Mesothelial cell of epicardium (in vitro differentiated cells): ENCODE results near the gene AGBL5. TPM values are rescaled to one million over a fixed set of nuclear protein-coding genes. Genes with fewer than 3 reads are reported as not detected.

Experiments used
- DNase-seq, 2 experiments: peaks; one replicate each; pipeline ENCODE4 v3.0.0; 2021; ENCODE audit warnings: low spot score in 2 of 2; ENCODE audit not compliant: unreplicated experiment in 2 of 2
- H3K27ac Mint-ChIP-seq: 2 replicates; pipeline ENCODE4 v1.8.0; 2021; ENCODE audit warnings: mixed read lengths
- H3K27me3 Mint-ChIP-seq: 2 replicates; pipeline ENCODE4 v1.8.0; 2021; ENCODE audit warnings: low read depth, mixed read lengths
- H3K36me3 Mint-ChIP-seq: 2 replicates; pipeline ENCODE4 v1.8.0; 2021; ENCODE audit warnings: mixed read lengths
- H3K4me1 Mint-ChIP-seq: 2 replicates; pipeline ENCODE4 v1.8.0; 2021; ENCODE audit warnings: mixed read lengths
- H3K4me3 Mint-ChIP-seq: 2 replicates; pipeline ENCODE4 v1.8.0; 2021; ENCODE audit warnings: mild to moderate bottlenecking, moderate library complexity, mixed read lengths
- H3K9me3 Mint-ChIP-seq: 2 replicates; pipeline ENCODE4 v1.8.0; 2021; ENCODE audit warnings: mixed read lengths
- total RNA-seq: library from RNA; stranded (reverse); gene quantifications from 3 replicates; pipeline ENCODE4 v1.2.1, GENCODE V29; 2021
- TF ChIP-seq, protein P1 (sequence below): fragments of 200-600 bp; sonication (generic); IDR thresholded peaks from one replicate; pipeline ENCODE4 v1.5.0; 2021; ENCODE audit warnings: antibody characterized with exemption; ENCODE audit not compliant: unreplicated experiment

AGBL5 gene
- total RNA-seq, 1 donor from 2014 or later, result 45.0 TPM

DNA sequence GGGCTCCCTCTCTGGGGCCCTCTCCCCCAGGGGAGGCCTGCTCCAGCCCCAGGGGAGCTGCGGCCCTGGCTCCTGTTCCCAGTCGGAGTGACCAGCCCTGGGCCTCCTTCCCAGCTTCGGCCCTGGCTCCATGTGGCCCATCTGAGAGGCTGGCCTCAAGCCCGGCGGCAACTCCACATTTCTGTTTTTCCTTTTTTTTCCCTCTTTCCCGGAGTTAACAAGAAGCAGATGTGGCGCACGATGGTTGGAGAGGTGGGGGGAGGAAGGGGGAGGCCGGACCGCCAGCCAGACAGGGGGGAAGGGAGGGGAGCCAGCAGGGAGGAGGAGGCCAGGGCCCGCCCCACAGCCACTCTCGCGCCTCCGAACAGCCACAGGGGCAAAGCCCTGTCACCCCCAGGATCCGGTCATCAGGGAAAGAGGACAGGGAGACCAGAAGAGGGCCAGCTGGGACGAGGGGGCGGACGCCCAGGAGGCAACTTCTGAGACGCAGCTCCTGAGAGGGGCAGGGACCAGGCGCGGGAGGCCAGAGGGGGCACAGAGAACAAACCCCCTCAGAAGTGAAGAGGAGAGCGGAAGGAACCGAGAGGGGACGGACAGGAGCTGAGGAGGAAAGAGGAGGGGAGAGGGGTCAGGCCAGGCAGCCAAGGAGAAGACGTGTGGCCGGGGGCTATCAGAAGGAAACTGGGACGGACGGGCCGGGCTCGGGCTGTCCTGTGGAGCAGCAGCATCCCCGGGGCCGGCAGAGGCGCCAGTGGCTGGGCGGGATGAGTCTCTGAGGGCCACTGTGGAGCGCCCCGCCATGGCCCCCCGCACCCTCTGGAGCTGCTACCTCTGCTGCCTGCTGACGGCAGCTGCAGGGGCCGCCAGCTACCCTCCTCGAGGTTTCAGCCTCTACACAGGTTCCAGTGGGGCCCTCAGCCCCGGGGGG is 27.1 kb downstream of the AGBL5 start, which contains the start of gene EMILIN1:
EMILIN1 (plus strand) TSS at position 349 of the 928 bp plus-strand sequence; CDS start at position 800, 451 bp downstream.
- H3K36me3 Mint-ChIP-seq, result no peaks in the 10 kb centered on the region
- peak within 1 kb of the TSS; percentile 77 for H3K4me3 Mint-ChIP-seq
- no peaks in the 10 kb centered on the region for H3K27me3 Mint-ChIP-seq
- TF ChIP-seq, protein P1, sequence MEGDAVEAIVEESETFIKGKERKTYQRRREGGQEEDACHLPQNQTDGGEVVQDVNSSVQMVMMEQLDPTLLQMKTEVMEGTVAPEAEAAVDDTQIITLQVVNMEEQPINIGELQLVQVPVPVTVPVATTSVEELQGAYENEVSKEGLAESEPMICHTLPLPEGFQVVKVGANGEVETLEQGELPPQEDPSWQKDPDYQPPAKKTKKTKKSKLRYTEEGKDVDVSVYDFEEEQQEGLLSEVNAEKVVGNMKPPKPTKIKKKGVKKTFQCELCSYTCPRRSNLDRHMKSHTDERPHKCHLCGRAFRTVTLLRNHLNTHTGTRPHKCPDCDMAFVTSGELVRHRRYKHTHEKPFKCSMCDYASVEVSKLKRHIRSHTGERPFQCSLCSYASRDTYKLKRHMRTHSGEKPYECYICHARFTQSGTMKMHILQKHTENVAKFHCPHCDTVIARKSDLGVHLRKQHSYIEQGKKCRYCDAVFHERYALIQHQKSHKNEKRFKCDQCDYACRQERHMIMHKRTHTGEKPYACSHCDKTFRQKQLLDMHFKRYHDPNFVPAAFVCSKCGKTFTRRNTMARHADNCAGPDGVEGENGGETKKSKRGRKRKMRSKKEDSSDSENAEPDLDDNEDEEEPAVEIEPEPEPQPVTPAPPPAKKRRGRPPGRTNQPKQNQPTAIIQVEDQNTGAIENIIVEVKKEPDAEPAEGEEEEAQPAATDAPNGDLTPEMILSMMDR, result no peak
- H3K4me1 Mint-ChIP-seq, result peaks cover 57% of the 10 kb centered on the region
- peak; percentile 69 to 74 for DNase-seq
- peak within 1 kb of the TSS; percentile 90 for H3K27ac Mint-ChIP-seq
- H3K9me3 Mint-ChIP-seq, result no peaks in the 10 kb centered on the region

DNA sequence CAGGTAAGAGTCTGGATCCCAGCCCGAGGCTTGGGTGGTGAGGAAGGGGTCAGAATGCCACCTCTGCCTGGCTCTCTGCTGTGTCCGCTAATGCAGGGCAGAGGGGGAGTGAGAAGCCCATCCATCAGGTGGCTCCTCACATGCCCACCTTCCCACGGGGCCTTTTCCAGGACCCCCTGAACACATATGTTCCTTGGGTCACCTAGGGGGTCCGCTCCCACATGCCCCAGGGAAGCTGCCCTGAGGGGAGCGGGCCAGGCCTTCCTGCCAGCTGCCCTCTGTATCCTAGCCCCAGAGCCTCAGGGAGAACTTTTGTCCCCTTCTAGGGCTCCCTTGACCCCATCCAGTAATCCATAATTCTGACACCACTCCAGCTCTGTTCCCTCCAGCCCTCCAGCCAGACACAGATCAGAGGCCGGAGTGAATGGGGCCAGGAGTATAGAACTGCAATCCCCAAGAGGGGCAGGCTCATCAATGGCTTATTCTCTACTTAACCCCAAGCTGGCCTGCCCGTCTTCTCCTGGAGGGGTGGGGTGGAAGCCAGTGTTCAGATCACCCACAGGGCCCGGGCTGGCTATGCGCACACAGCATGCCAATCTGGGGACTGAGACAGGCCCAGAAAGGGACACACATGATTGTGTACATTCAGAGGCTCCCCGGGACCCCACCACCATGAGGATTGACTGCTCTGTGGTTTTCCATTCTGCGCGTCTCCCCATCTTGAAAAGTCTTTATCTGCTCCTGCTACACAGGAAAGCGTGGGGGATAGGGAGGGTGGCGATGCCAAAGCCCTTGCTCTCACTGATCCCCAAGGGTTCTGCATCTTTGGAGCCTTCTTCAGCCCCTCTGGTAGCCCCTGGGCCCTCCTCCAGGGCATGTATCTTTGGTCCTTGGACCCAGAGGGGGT is 28.0 kb downstream of the AGBL5 start:
- H3K27ac Mint-ChIP-seq, result peak overlapping the region; percentile 67
- H3K4me1 Mint-ChIP-seq, result peaks cover 52% of the 10 kb centered on the region
- DNase-seq, result no peak
- TF ChIP-seq, protein P1, result no peak
- no peaks in the 10 kb centered on the region for H3K27me3 Mint-ChIP-seq
- H3K36me3 Mint-ChIP-seq, result no peaks in the 10 kb centered on the region
- H3K4me3 Mint-ChIP-seq, result peak overlapping the region; percentile 77
- no peaks in the 10 kb centered on the region for H3K9me3 Mint-ChIP-seq

DNA sequence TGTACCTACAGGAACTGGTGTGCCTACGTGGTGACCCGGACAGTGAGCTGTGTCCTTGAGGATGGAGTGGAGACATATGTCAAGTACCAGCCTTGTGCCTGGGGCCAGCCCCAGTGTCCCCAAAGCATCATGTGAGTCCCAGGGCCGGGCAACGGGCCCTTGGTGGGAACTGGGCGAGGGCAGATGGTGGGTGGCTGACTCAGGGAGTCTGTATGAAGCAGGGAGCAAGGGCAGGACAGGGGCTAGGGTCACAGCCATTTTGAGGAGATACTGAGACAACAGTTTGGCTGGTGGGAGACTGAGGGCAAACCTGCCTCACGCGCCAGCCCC is 28.6 kb downstream of the AGBL5 start:
- Mint-ChIP-seq H3K4me1 (peaks cover 45% of the 10 kb centered on the region), H3K4me3 (peak overlapping the region; percentile 77), H3K9me3 (no peaks in the 10 kb centered on the region), H3K27ac (peak overlapping the region; percentile 59), H3K36me3 (no peaks in the 10 kb centered on the region), H3K27me3 (no peaks in the 10 kb centered on the region)
- DNase-seq, result no peak
- TF ChIP-seq, protein P1, result no peak

DNA sequence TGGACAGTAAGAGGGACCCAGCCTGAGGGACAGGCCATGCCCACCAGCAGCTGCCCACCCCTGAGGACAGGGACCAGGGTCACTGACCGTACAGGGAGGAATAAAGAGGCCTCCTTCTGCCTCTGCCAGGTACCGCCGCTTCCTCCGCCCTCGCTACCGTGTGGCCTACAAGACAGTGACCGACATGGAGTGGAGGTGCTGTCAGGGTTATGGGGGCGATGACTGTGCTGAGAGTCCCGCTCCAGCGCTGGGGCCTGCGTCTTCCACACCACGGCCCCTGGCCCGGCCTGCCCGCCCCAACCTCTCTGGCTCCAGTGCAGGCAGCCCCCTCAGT is 29.1 kb downstream of the AGBL5 start:
- H3K27me3 Mint-ChIP-seq, result peaks cover 3% of the 10 kb centered on the region
- H3K9me3 Mint-ChIP-seq, result no peaks in the 10 kb centered on the region
- H3K4me3 Mint-ChIP-seq, result peak overlapping the region; percentile 77
- peaks cover 46% of the 10 kb centered on the region for H3K4me1 Mint-ChIP-seq
- H3K36me3 Mint-ChIP-seq, result no peaks in the 10 kb centered on the region
- no peak for DNase-seq
- peak overlapping the region; percentile 88 for H3K27ac Mint-ChIP-seq
- TF ChIP-seq, protein P1, result no peak

DNA sequence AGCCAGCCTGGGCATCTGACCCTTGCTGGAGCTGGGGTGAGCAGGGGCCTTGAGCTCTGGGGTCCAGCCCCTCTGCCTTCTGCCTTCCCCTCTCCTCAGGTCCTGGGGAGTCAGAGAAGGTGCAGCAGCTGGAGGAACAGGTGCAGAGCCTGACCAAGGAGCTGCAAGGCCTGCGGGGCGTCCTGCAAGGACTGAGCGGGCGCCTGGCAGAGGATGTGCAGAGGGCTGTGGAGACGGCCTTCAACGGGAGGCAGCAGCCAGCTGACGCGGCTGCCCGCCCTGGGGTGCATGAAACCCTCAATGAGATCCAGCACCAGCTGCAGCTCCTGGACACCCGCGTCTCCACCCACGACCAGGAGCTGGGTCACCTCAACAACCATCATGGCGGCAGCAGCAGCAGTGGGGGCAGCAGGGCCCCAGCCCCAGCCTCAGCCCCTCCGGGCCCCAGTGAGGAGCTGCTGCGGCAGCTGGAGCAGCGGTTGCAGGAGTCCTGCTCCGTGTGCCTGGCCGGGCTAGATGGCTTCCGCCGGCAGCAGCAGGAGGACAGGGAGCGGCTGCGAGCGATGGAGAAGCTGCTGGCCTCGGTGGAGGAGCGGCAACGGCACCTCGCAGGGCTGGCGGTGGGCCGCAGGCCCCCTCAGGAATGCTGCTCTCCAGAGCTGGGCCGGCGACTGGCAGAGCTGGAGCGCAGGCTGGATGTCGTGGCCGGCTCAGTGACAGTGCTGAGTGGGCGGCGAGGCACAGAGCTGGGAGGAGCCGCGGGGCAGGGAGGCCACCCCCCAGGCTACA is 30.7 kb downstream of the AGBL5 start:
- no peak for DNase-seq
- no peaks in the 10 kb centered on the region for H3K36me3 Mint-ChIP-seq
- TF ChIP-seq, protein P1, result no peak
- peaks cover 7% of the 10 kb centered on the region for H3K27me3 Mint-ChIP-seq
- H3K27ac Mint-ChIP-seq, result no peak overlapping the region
- peaks cover 42% of the 10 kb centered on the region for H3K4me1 Mint-ChIP-seq
- H3K4me3 Mint-ChIP-seq, result no peak overlapping the region
- no peaks in the 10 kb centered on the region for H3K9me3 Mint-ChIP-seq
